ENCODE measurements around the gene ALDH1A3. TPM values are rescaled to one million over a fixed set of nuclear protein-coding genes. Genes with fewer than 3 reads are reported as not detected.

Gene ALDH1A3
- total RNA-seq, 1 donor from 2014 or later, result 666 TPM

GRCh38 chr15:100942656-100943425 lies 63.2 kb downstream of the ALDH1A3 start:
- Histone ChIP-seq H3K36me3 (ENCODE audit: control insufficient read depth, insufficient read depth, low read length) (peaks cover under 1% of the 10 kb centered on the region), H3K4me3 (ENCODE audit: low read depth, low read length) (no peak overlapping the region), H3K27me3 (ENCODE audit: control insufficient read depth, insufficient read depth, low read length) (no peaks in the 10 kb centered on the region)
- TF ChIP-seq CTCF (IDR thresholded peaks at IDR 0.05; ENCODE audit: insufficient read depth, low read length, severe bottlenecking), result no peak
- DNase-seq (ENCODE audit: low read depth) (no peak), FAIRE-seq (no peak)

GRCh38 chr15:100944244-100944895 lies 64.7 kb downstream of the ALDH1A3 start:
- DNase-seq (ENCODE audit: low read depth) (no peak), FAIRE-seq (no peak)
- H3K36me3 ChIP-seq (ENCODE audit: control insufficient read depth, insufficient read depth, low read length), result peaks cover 1% of the 10 kb centered on the region
- H3K4me3 ChIP-seq (ENCODE audit: low read depth, low read length), result no peak overlapping the region
- H3K27me3 ChIP-seq (ENCODE audit: control insufficient read depth, insufficient read depth, low read length), result no peaks in the 10 kb centered on the region
- TF ChIP-seq CTCF (IDR thresholded peaks at IDR 0.05; ENCODE audit: insufficient read depth, low read length, severe bottlenecking), result no peak

- no peak for TF ChIP-seq CTCF (IDR thresholded peaks at IDR 0.05; ENCODE audit: insufficient read depth, low read length, severe bottlenecking)
Observed at GRCh38 chr15:100944986-100945385, 65.4 kb downstream of the ALDH1A3 start.

GRCh38 chr15:100947760-100948429 lies 68.3 kb downstream of the ALDH1A3 start:
- no peak overlapping the region for H3K4me3 ChIP-seq (ENCODE audit: low read depth, low read length)
- no peak for DNase-seq (ENCODE audit: low read depth)
- no peak for TF ChIP-seq CTCF (IDR thresholded peaks at IDR 0.05; ENCODE audit: insufficient read depth, low read length, severe bottlenecking)
- peak; percentile 43 for FAIRE-seq
- H3K36me3 ChIP-seq (ENCODE audit: control insufficient read depth, insufficient read depth, low read length), result peaks cover 1% of the 10 kb centered on the region
- no peaks in the 10 kb centered on the region for H3K27me3 ChIP-seq (ENCODE audit: control insufficient read depth, insufficient read depth, low read length)

More at GRCh38 chr15:100944986-100945385, 65.4 kb downstream of the ALDH1A3 start:
- H3K36me3 ChIP-seq (ENCODE audit: control insufficient read depth, insufficient read depth, low read length), result peaks cover 1% of the 10 kb centered on the region
- no peak overlapping the region for H3K4me3 ChIP-seq (ENCODE audit: low read depth, low read length)
- FAIRE-seq (no peak), DNase-seq (ENCODE audit: low read depth) (no peak)
- no peaks in the 10 kb centered on the region for H3K27me3 ChIP-seq (ENCODE audit: control insufficient read depth, insufficient read depth, low read length)

- DNase-seq (ENCODE audit: low read depth) (no peak), FAIRE-seq (no peak)
- H3K27me3 ChIP-seq (ENCODE audit: control insufficient read depth, insufficient read depth, low read length), result no peaks in the 10 kb centered on the region
- peaks cover 1% of the 10 kb centered on the region for H3K36me3 ChIP-seq (ENCODE audit: control insufficient read depth, insufficient read depth, low read length)
- H3K4me3 ChIP-seq (ENCODE audit: low read depth, low read length), result no peak overlapping the region
- no peak for TF ChIP-seq CTCF (IDR thresholded peaks at IDR 0.05; ENCODE audit: insufficient read depth, low read length, severe bottlenecking)
Observed at GRCh38 chr15:100948430-100948762, 68.8 kb downstream of the ALDH1A3 start.
